NCI-H2107 treated with DMSO at 0.1 percent for 48 hours (cell line): ENCODE measurements around the gene RIMS4.

Experiments
- DNase-seq: peaks from one replicate; lab custom pipeline; 2025; ENCODE audit not compliant: unreplicated experiment; lab: John Stamatoyannopoulos, UW

Gene RIMS4

GRCh38 chr20:44723391-44723790, 87.0 kb downstream of the RIMS4 start:
- no peak for DNase-seq

GRCh38 chr20:44722990-44723389, 87.4 kb downstream of the RIMS4 start:
- DNase-seq, result no peak

GRCh38 chr20:44721785-44722054, 88.6 kb downstream of the RIMS4 start:
- no peak for DNase-seq

- DNase-seq, result no peak
These were observed 89.2 kb downstream of the RIMS4 start for GRCh38 chr20:44720997-44721784.

GRCh38 chr20:44720621-44720996, 89.7 kb downstream of the RIMS4 start:
- DNase-seq, result no peak

- no peak for DNase-seq
These were observed 90.5 kb downstream of the RIMS4 start for GRCh38 chr20:44719841-44720240.

GRCh38 chr20:44717986-44718385, 92.4 kb downstream of the RIMS4 start:
- DNase-seq, result no peak

- no peak for DNase-seq
These were observed 93.8 kb downstream of the RIMS4 start for GRCh38 chr20:44716309-44717106.

GRCh38 chr20:44715499-44716308, 94.6 kb downstream of the RIMS4 start:
- DNase-seq, result no peak

GRCh38 chr20:44714701-44715498, 95.4 kb downstream of the RIMS4 start, which contains the start of gene CCN5:
Gene CCN5 (plus strand): TSS chr20:44715369. CDS start chr20:44715391, 22 bp downstream.
- no peak for DNase-seq

- no peak for DNase-seq
These were observed 96.1 kb downstream of the RIMS4 start for GRCh38 chr20:44714102-44714700.

- no peak for DNase-seq
These were observed 99.1 kb downstream of the RIMS4 start for GRCh38 chr20:44711237-44711636.

GRCh38 chr20:44709797-44710196, 100.5 kb downstream of the RIMS4 start:
- no peak for DNase-seq

GRCh38 chr20:44709380-44709779, 101.0 kb downstream of the RIMS4 start:
- DNase-seq, result no peak

- no peak for DNase-seq
These were observed 103.2 kb downstream of the RIMS4 start for GRCh38 chr20:44707018-44707579.

GRCh38 chr20:44706301-44707017, 103.9 kb downstream of the RIMS4 start:
- DNase-seq, result no peak

GRCh38 chr20:44705364-44706094, 104.8 kb downstream of the RIMS4 start:
- no peak for DNase-seq

GRCh38 chr20:44704551-44704971, 105.8 kb downstream of the RIMS4 start:
- DNase-seq, result no peak
